HG02571 (cell line): ENCODE measurements around the gene LRRC31.

Experiments used
- ATAC-seq: cut with Tn5 transposase; IDR thresholded peaks from one replicate; pipeline ENCODE4 v1.9.1; 2021; ENCODE audit warnings: mild to moderate bottlenecking, moderate library complexity; ENCODE audit not compliant: unreplicated experiment

LRRC31 gene

GRCh38 chr3:169869484-169870220 lies at the start of gene LRRC31:
TSS of gene LRRC31 (minus strand) at chr3:169869935. CDS start at chr3:169869807, 128 bp downstream.
- ATAC-seq = no peak

GRCh38 chr3:169914321-169914720 lies 44.6 kb upstream of the LRRC31 start:
- no peak for ATAC-seq

GRCh38 chr3:169913323-169913722 lies 43.6 kb upstream of the LRRC31 start:
- ATAC-seq = no peak

GRCh38 chr3:169911272-169911671 lies 41.5 kb upstream of the LRRC31 start, which contains the start of gene SAMD7:
TSS of gene SAMD7 (plus strand) at chr3:169911572. CDS start at chr3:169919499, 7,927 bp downstream.
- ATAC-seq = no peak

GRCh38 chr3:169907944-169908343 lies 38.2 kb upstream of the LRRC31 start:
- no peak for ATAC-seq

GRCh38 chr3:169907476-169907875 lies 37.7 kb upstream of the LRRC31 start:
- no peak for ATAC-seq

GRCh38 chr3:169905404-169905803 lies 35.7 kb upstream of the LRRC31 start:
- ATAC-seq = no peak

- no peak for ATAC-seq
These were observed 31.7 kb upstream of the LRRC31 start for GRCh38 chr3:169901453-169901852.

- ATAC-seq = no peak
These were observed 27.5 kb upstream of the LRRC31 start for GRCh38 chr3:169897284-169897683.

- no peak for ATAC-seq
These were observed 25.3 kb upstream of the LRRC31 start for GRCh38 chr3:169895072-169895471.

- ATAC-seq = no peak
These were observed 24.4 kb upstream of the LRRC31 start for GRCh38 chr3:169894110-169894509.

- no peak for ATAC-seq
These were observed 22.2 kb upstream of the LRRC31 start for GRCh38 chr3:169891886-169892285.

- no peak for ATAC-seq
These were observed 16.9 kb upstream of the LRRC31 start for GRCh38 chr3:169886671-169887070.

- ATAC-seq = no peak
These were observed 11.0 kb upstream of the LRRC31 start for GRCh38 chr3:169880576-169881250.

- ATAC-seq = no peak
These were observed 10.3 kb upstream of the LRRC31 start for GRCh38 chr3:169879845-169880575.

- no peak for ATAC-seq
These were observed 9.3 kb upstream of the LRRC31 start for GRCh38 chr3:169879013-169879557.

- no peak for ATAC-seq
These were observed 1.6 kb upstream of the LRRC31 start for GRCh38 chr3:169871129-169871886.

- no peak for ATAC-seq
These were observed 1.4 kb downstream of the LRRC31 start for GRCh38 chr3:169868369-169868768.

GRCh38 chr3:169867584-169868210 lies 2.0 kb downstream of the LRRC31 start:
- ATAC-seq = no peak

GRCh38 chr3:169865176-169865767 lies 4.5 kb downstream of the LRRC31 start:
- no peak for ATAC-seq
